Measurements from ENCODE around the gene IL27RA.
"Not testable (repeated sequence)": the region's sequence is repeated elsewhere in the genome, so short reads cannot be mapped to it uniquely, and the experiment has no call there.

IL27RA gene

GRCh38 chr19:14033946-14034345 is 2.4 kb downstream of the IL27RA start:
- no peak for DNase-seq

GRCh38 chr19:14035159-14035558 is 3.6 kb downstream of the IL27RA start:
- not testable (repeated sequence) for DNase-seq

- no peak for DNase-seq
Observed at GRCh38 chr19:14035706-14036105, 4.1 kb downstream of the IL27RA start.

- no peak for DNase-seq
Observed at GRCh38 chr19:14039181-14039580, 7.6 kb downstream of the IL27RA start.

- peak; percentile 77 for DNase-seq
Observed at GRCh38 chr19:14042659-14043608, 11.4 kb downstream of the IL27RA start.

- not testable (repeated sequence) for DNase-seq
Observed at GRCh38 chr19:14047866-14048265, 16.3 kb downstream of the IL27RA start.

GRCh38 chr19:14048443-14049153 is 17.0 kb downstream of the IL27RA start:
- peak; percentile 71 for DNase-seq

GRCh38 chr19:14050512-14050911 is 18.9 kb downstream of the IL27RA start:
- no peak for DNase-seq

- DNase-seq = not testable (repeated sequence)
Observed at GRCh38 chr19:14050961-14051360, 19.4 kb downstream of the IL27RA start.

GRCh38 chr19:14051980-14052379 is 20.4 kb downstream of the IL27RA start:
- DNase-seq = no peak

- no peak for DNase-seq
Observed at GRCh38 chr19:14052470-14052869, 20.9 kb downstream of the IL27RA start.

GRCh38 chr19:14053032-14053431 is 21.5 kb downstream of the IL27RA start:
- DNase-seq = no peak

GRCh38 chr19:14053500-14053899 is 21.9 kb downstream of the IL27RA start:
- no peak for DNase-seq

GRCh38 chr19:14054099-14054498 is 22.5 kb downstream of the IL27RA start:
- no peak for DNase-seq

- DNase-seq = no peak
Observed at GRCh38 chr19:14054721-14055120, 23.2 kb downstream of the IL27RA start.

GRCh38 chr19:14055396-14055795 is 23.8 kb downstream of the IL27RA start:
- DNase-seq = no peak

GRCh38 chr19:14056069-14056666 is 24.6 kb downstream of the IL27RA start:
- DNase-seq = no peak

GRCh38 chr19:14056741-14057356 is 25.3 kb downstream of the IL27RA start:
- no peak for DNase-seq

- no peak for DNase-seq
Observed at GRCh38 chr19:14058182-14059092, 26.9 kb downstream of the IL27RA start.

GRCh38 chr19:14059093-14059480 is 27.5 kb downstream of the IL27RA start:
- DNase-seq = peak; percentile 11

GRCh38 chr19:14059652-14060155 is 28.1 kb downstream of the IL27RA start:
- no peak for DNase-seq
